GM12878 (cell line): ENCODE results near the gene SPART. TPM values are rescaled to one million over a fixed set of nuclear protein-coding genes. Genes with fewer than 3 reads are reported as not detected.

Experiments
- ATAC-seq: fragments of 200-7000 bp; cut with Tn5 transposase; 3 replicates; pipeline ENCODE4 v1.9.1; 2020; ENCODE audit warnings: mild to moderate bottlenecking, moderate library complexity
- BruUV-seq: library from RNA; stranded (reverse); fragments of 400-500 nt; replicated peaks from 2 replicates; lab custom pipeline; 2021; lab: Mats Ljungman, UMichigan
- CTCF ChIA-PET: fragments of 300-600 bp; sonication (Branson Sonifier 250); formaldehyde crosslinking; extraction: SDS; loops from one replicate; lab custom pipeline; 2021; ENCODE audit warnings: inconsistent platforms; lab: Yijun Ruan, JAX
- POLR2A ChIA-PET: fragments of 350-600 bp; formaldehyde crosslinking; extraction: SDS; loops from one replicate; lab custom pipeline; 2021; ENCODE audit warnings: inconsistent platforms; lab: Charles Lee
- RAD21 ChIA-PET: fragments of 300-600 bp; sonication (Branson Sonifier 250); formaldehyde crosslinking; loops from one replicate; lab custom pipeline; 2023; ENCODE audit warnings: antibody characterized with exemption; ENCODE audit not compliant: unreplicated experiment; lab: Charles Lee
- SMC1A ChIA-PET: fragments of 300-600 bp; sonication (Branson Sonifier 250); formaldehyde crosslinking; loops from one replicate; lab custom pipeline; 2023; ENCODE audit not compliant: unreplicated experiment, uncharacterized antibody; lab: Charles Lee
- DNase-seq: peaks from one replicate; pipeline ENCODE4 v3.0.0-alpha.2; 2011; ENCODE audit warnings: low read depth, low spot score
- FAIRE-seq: peaks from 3 replicates; lab custom pipeline; 2011; peaks lifted over from hg19 to GRCh38; lab: Jason Lieb, UNC
- H2AFZ ChIP-seq: 2 replicates; pipeline ENCODE4 v1.6.0; 2011; ENCODE audit warnings: low read depth, low read length, control low read depth; ENCODE audit not compliant: control insufficient read depth
- H3K27ac ChIP-seq: 2 replicates; pipeline ENCODE4 v1.5.1; 2011; ENCODE audit warnings: control low read depth; ENCODE audit not compliant: control insufficient read depth, insufficient read depth
- H3K27me3 ChIP-seq, 2 experiments: replicated peaks in 1 of 2; 2 replicates each; pipeline versions ENCODE4 v1.6.0 to v1.6.1; 2011; ENCODE audit warnings: low read length in 1 of 2; ENCODE audit not compliant: control insufficient read depth in 2 of 2, insufficient read depth in 2 of 2
- H3K36me3 ChIP-seq, 2 experiments: 2 replicates each; pipeline ENCODE4 v1.5.1; 2011; ENCODE audit warnings: low read length in 1 of 2; ENCODE audit not compliant: control insufficient read depth in 2 of 2, insufficient read depth in 2 of 2
- H3K4me1 ChIP-seq: 2 replicates; pipeline ENCODE4 v1.6.1; 2011; ENCODE audit warnings: mild to moderate bottlenecking, low read length, moderate library complexity, mixed read lengths; ENCODE audit not compliant: control insufficient read depth, insufficient read depth
- H3K4me2 ChIP-seq: 2 replicates; pipeline ENCODE4 v1.6.0; 2011; ENCODE audit warnings: control low read depth; ENCODE audit not compliant: control insufficient read depth, insufficient read depth
- H3K4me3 ChIP-seq: fragments of 200-600 bp; sonication (generic); 2 replicates; pipeline ENCODE4 v1.5.1; 2016
- H3K79me2 ChIP-seq: 2 replicates; pipeline ENCODE4 v1.6.0; 2011; ENCODE audit warnings: low read length; ENCODE audit not compliant: control insufficient read depth, insufficient read depth
- H3K9ac ChIP-seq: 2 replicates; pipeline ENCODE4 v1.8.0; 2011; ENCODE audit warnings: low read length, control low read depth, mixed read lengths; ENCODE audit not compliant: control insufficient read depth, insufficient read depth
- H3K9me3 ChIP-seq: replicated peaks from 3 replicates; pipeline ENCODE4 v1.5.1; 2011; ENCODE audit warnings: mild to moderate bottlenecking, low read length; ENCODE audit not compliant: control insufficient read depth, insufficient read depth
- H4K20me1 ChIP-seq: 2 replicates; pipeline ENCODE4 v1.6.0; 2011; ENCODE audit not compliant: control insufficient read depth, insufficient read depth
- BMI1 ChIP-seq: fragments of 450-650 bp; IDR thresholded peaks from 2 replicates; pipeline ENCODE4 v1.6.1; 2016; ENCODE audit warnings: mild to moderate bottlenecking, moderate library complexity, borderline replicate concordance
- CHD4 ChIP-seq: fragments of 200-600 bp; sonication (generic); IDR thresholded peaks from 2 replicates; pipeline ENCODE4 v1.6.1; 2016; ENCODE audit warnings: mild to moderate bottlenecking
- E4F1 ChIP-seq: fragments of 450-650 bp; IDR thresholded peaks from 2 replicates; pipeline ENCODE4 v1.6.1; 2018; ENCODE audit warnings: borderline replicate concordance, mild to moderate bottlenecking; ENCODE audit not compliant: partially characterized antibody
- EED ChIP-seq: sonication (generic); IDR thresholded peaks from 2 replicates; pipeline ENCODE4 v1.6.1; 2016; ENCODE audit warnings: antibody characterized with exemption, low read depth
- IRF5 ChIP-seq: fragments of 450-650 bp; IDR thresholded peaks from 2 replicates; pipeline ENCODE4 v1.6.1; 2017; ENCODE audit warnings: borderline replicate concordance
- MTA2 ChIP-seq: fragments of 450-650 bp; IDR thresholded peaks from 2 replicates; pipeline ENCODE4 v1.6.1; 2016; ENCODE audit warnings: low read depth, mild to moderate bottlenecking, moderate library complexity
- NR2C2 ChIP-seq: IDR thresholded peaks from 2 replicates; pipeline ENCODE4 v1.6.1; 2011; ENCODE audit warnings: borderline replicate concordance, low read depth; ENCODE audit not compliant: control insufficient read depth, insufficient read length
- NR2F1 ChIP-seq: fragments of 450-650 bp; conservative IDR thresholded peaks from 2 replicates; pipeline ENCODE4 v1.6.1; 2017; ENCODE audit warnings: mild to moderate bottlenecking
- PML ChIP-seq: IDR thresholded peaks from 2 replicates; pipeline ENCODE4 v1.6.1; 2012; ENCODE audit warnings: low read length, inconsistent platforms
- ZZZ3 ChIP-seq: IDR thresholded peaks from 2 replicates; pipeline ENCODE4 v1.6.1; 2011; ENCODE audit warnings: low read depth; ENCODE audit not compliant: control insufficient read depth, insufficient read length
- WGBS: methylation state at CpG from one replicate; pipeline ENCODE4 v1.1.6; 2016; ENCODE audit warnings: low lambda C conversion rate; ENCODE audit not compliant: insufficient replicate concordance, insufficient coverage; ENCODE audit errors: missing lambda C conversion rate; 5-methylcytosine and 5-hydroxymethylcytosine counted together
- in situ Hi-C: fragments of 300-500 bp; cut with MboI; formaldehyde crosslinking; loops from 9 replicates; pipeline ENCODE4 v1.14.3; 2018; ENCODE audit warnings: mixed read lengths
- intact Hi-C: fragments of 100-400 bp; cut with micrococcal nuclease; formaldehyde crosslinking; loops from one replicate; pipeline ENCODE4 v1.14.2; 2022; ENCODE audit not compliant: unreplicated experiment
- polyA plus RNA-seq, 11 experiments: library from polyadenylated mRNA; depleted of rRNA in 4 of 11; unstranded in 6 of 11; stranded (reverse) in 5 of 11; fragments of >200 nt; fragmentation: Nextera tagmentation in 4 of 11; fragmentation: Illumina TruSeq in 1 of 11; extraction: Ambion mirVana in 4 of 11; extraction: Trizol in 1 of 11; gene quantifications; 1 replicate in 1 of 11; 2 replicates in 10 of 11; pipeline versions ENCODE4 v1.2.1 to v1.2.3, GENCODE V29; 2011 to 2016; ENCODE audit warnings: inconsistent platforms in 2 of 11, missing spikeins in 2 of 11, low read depth in 1 of 11
- total RNA-seq, 4 experiments: library from RNA; depleted of rRNA in 3 of 4; stranded (reverse); fragments of >200 nt in 3 of 4; fragmentation: Illumina TruSeq in 1 of 4; extraction: Trizol in 1 of 4; gene quantifications; 2 replicates each; pipeline versions ENCODE4 v1.2.1 to v1.2.3, GENCODE V29; 2013 to 2021
- TF ChIP-seq, protein P1 (sequence below): fragments of 450-650 bp; IDR thresholded peaks from 2 replicates; pipeline ENCODE4 v1.6.1; 2017; ENCODE audit warnings: mild to moderate bottlenecking

Gene SPART
- total and polyA plus RNA-seq, 10 of the 15 experiments (the other 5 are each of a cell fraction or from before 2014, with no cell fraction given): 17.6 to 74.6 (median 42.1) TPM

- no peaks in the 10 kb centered on the region for H3K36me3 ChIP-seq
- H3K4me1 ChIP-seq: no peaks in the 10 kb centered on the region
- H3K27ac ChIP-seq: no peak overlapping the region
- BruUV-seq: no TSS peak
- H3K27me3 ChIP-seq: peaks cover 0 to 8% of the 10 kb centered on the region in 2 experiments; a peak in 2 of 4 replicates
- in situ Hi-C loops (no loop called here), intact Hi-C loops (no loop called here)
- H3K4me2 ChIP-seq: no peak overlapping the region
- TF ChIP-seq EED: no peak
- POLR2A ChIA-PET: no interaction called here
- WGBS: 21% methylated on average over 1 of the region's 1 CpG
- FAIRE-seq: no peak
- no peak for ATAC-seq
- no peaks in the 10 kb centered on the region; the same call in 2 of the 3 replicates for H3K9me3 ChIP-seq
- H2AFZ ChIP-seq: no peak overlapping the region
- no peak overlapping the region for H3K9ac ChIP-seq
- H3K4me3 ChIP-seq: no peak overlapping the region
- DNase-seq: no peak
- CTCF ChIA-PET: interaction anchor here (1.0 to 2.7 kb wide), 3 partner anchors 11 to 101 kb away, joined by 3 to 12 read pairs (median 5); no protein-coding TSS in a partner anchor
- RAD21 ChIA-PET: no interaction called here
- H3K79me2 ChIP-seq: no peaks in the 10 kb centered on the region
- H4K20me1 ChIP-seq: no peaks in the 10 kb centered on the region
- SMC1A ChIA-PET: interaction anchor here (2.0 kb wide), 1 partner anchor 11 kb away, joined by 10 read pairs; no protein-coding TSS in a partner anchor
Measured at GRCh38 chr13:36293497-36293896, 52.7 kb downstream of the SPART start.

DNA sequence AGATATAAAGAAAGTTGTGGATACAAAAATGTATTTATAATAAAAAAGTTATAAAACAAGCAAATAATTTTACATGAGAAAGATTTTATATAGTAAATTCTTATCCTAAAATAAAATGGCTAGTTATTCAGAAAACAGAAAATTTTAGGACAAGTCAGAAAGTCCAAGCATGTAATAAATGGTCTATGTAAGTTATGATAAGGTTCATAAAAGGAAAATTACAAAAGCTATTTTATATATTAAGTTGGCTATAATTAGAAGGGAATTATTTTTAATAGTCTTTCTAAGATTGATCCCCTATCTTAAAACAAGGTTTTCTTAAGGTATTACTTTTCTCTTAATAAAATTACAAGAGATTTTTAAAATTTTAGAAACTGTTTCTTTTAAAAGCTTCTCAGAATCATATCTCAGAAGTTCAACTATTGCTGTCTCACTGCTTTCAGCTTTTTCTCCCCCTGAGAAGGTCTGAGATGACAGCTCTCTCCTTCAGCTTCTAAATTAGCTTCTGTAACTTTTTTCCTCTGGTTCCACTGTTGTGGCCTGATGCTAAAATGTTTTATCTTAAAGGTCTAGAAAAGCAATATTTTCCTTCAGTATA lies 57.3 kb downstream of the SPART start:
- no peak overlapping the region for H3K4me2 ChIP-seq
- FAIRE-seq (no peak), DNase-seq (no peak), ATAC-seq (no peak)
- ChIA-PET POLR2A (no interaction called here), CTCF (interaction anchor here (1.0 kb wide), 1 partner anchor 314 kb away, joined by 4 read pairs; no protein-coding TSS in a partner anchor), SMC1A (interaction anchor here (0.5 to 1.0 kb wide), 2 partner anchors 10 to 136 kb away, joined by 3 read pairs; no protein-coding TSS in a partner anchor), RAD21 (no interaction called here)
- H3K9ac ChIP-seq: no peak overlapping the region
- H3K79me2 ChIP-seq: no peaks in the 10 kb centered on the region
- H3K4me1 ChIP-seq: no peaks in the 10 kb centered on the region
- no peaks in the 10 kb centered on the region; the same call in 2 of the 3 replicates for H3K9me3 ChIP-seq
- no peak overlapping the region for H2AFZ ChIP-seq
- no peaks in the 10 kb centered on the region for H4K20me1 ChIP-seq
- in situ Hi-C loops: no loop called here
- H3K4me3 ChIP-seq: no peak overlapping the region
- no TSS peak for BruUV-seq
- no peaks in the 10 kb centered on the region for H3K36me3 ChIP-seq
- H3K27ac ChIP-seq: no peak overlapping the region
- intact Hi-C loops: no loop called here
- no peaks in the 10 kb centered on the region for H3K27me3 ChIP-seq
- no peak for TF ChIP-seq IRF5
- TF ChIP-seq MTA2: no peak
- TF ChIP-seq CHD4: no peak
- TF ChIP-seq, protein P1, sequence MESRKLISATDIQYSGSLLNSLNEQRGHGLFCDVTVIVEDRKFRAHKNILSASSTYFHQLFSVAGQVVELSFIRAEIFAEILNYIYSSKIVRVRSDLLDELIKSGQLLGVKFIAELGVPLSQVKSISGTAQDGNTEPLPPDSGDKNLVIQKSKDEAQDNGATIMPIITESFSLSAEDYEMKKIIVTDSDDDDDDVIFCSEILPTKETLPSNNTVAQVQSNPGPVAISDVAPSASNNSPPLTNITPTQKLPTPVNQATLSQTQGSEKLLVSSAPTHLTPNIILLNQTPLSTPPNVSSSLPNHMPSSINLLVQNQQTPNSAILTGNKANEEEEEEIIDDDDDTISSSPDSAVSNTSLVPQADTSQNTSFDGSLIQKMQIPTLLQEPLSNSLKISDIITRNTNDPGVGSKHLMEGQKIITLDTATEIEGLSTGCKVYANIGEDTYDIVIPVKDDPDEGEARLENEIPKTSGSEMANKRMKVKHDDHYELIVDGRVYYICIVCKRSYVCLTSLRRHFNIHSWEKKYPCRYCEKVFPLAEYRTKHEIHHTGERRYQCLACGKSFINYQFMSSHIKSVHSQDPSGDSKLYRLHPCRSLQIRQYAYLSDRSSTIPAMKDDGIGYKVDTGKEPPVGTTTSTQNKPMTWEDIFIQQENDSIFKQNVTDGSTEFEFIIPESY: no peak
- TF ChIP-seq NR2C2: no peak
- no peak for TF ChIP-seq BMI1
- no peak for TF ChIP-seq E4F1
- no peak for TF ChIP-seq PML
- no peak for TF ChIP-seq NR2F1
- no peak for TF ChIP-seq ZZZ3
